DOHH2 (cell line): ENCODE data around the gene LRRIQ3.

Experiments used
- H3F3A ChIP-seq: fragments of 200-600 bp; sonication (generic), shearing (Covaris generic); 2 replicates; pipeline ENCODE4 v1.6.0; 2016; ENCODE audit warnings: antibody characterized with exemption, mild to moderate bottlenecking; ENCODE audit not compliant: control insufficient read depth, insufficient read depth
- H3K27ac ChIP-seq: fragments of 200-600 bp; sonication (generic); 2 replicates; pipeline ENCODE4 v1.5.1; 2014; ENCODE audit warnings: low read depth, mild to moderate bottlenecking, low read length, moderate library complexity
- H3K27me3 ChIP-seq: fragments of 200-600 bp; sonication (generic); 2 replicates; pipeline ENCODE4 v1.6.1; 2014; ENCODE audit warnings: mild to moderate bottlenecking, low read length, mixed read lengths; ENCODE audit not compliant: control insufficient read depth
- H3K36me3 ChIP-seq: fragments of 200-600 bp; sonication (generic); 2 replicates; pipeline ENCODE4 v1.6.1; 2014; ENCODE audit warnings: mild to moderate bottlenecking, low read length, moderate library complexity, mixed read lengths; ENCODE audit not compliant: control insufficient read depth
- H3K4me1 ChIP-seq: fragments of 200-600 bp; sonication (generic); 2 replicates; pipeline ENCODE4 v1.6.1; 2014; ENCODE audit warnings: mild to moderate bottlenecking, low read length, mixed read lengths; ENCODE audit not compliant: control insufficient read depth
- H3K4me2 ChIP-seq: fragments of 200-600 bp; sonication (generic); 2 replicates; pipeline ENCODE4 v1.6.0; 2014; ENCODE audit warnings: mild to moderate bottlenecking, low read length, moderate library complexity
- H3K4me3 ChIP-seq: fragments of 200-600 bp; sonication (generic); 2 replicates; pipeline ENCODE4 v1.5.1; 2014; ENCODE audit warnings: mild to moderate bottlenecking, low read length, mixed read lengths
- H3K79me2 ChIP-seq: fragments of 200-600 bp; sonication (generic); 2 replicates; pipeline ENCODE4 v1.6.1; 2014; ENCODE audit warnings: mild to moderate bottlenecking, low read length, mixed read lengths; ENCODE audit not compliant: control insufficient read depth
- H3K9me2 ChIP-seq: fragments of 200-600 bp; sonication (generic); replicated peaks from 2 replicates; pipeline ENCODE4 v1.6.1; 2014; ENCODE audit warnings: mild to moderate bottlenecking, low read length, mixed read lengths; ENCODE audit not compliant: control insufficient read depth
- H3K9me3 ChIP-seq: fragments of 200-600 bp; sonication (generic); 2 replicates; pipeline ENCODE4 v1.6.1; 2014; ENCODE audit warnings: antibody characterized with exemption, low read length, mixed read lengths; ENCODE audit not compliant: control insufficient read depth, insufficient read depth
- H4K20me1 ChIP-seq: fragments of 200-600 bp; sonication (generic); 2 replicates; pipeline ENCODE4 v1.6.0; 2014; ENCODE audit warnings: low read depth, mild to moderate bottlenecking, antibody characterized with exemption, low read length, moderate library complexity; ENCODE audit not compliant: control insufficient read depth, insufficient read depth
- CTCF ChIP-seq: fragments of 200-600 bp; sonication (generic); IDR thresholded peaks from one replicate; pipeline ENCODE4 v1.5.1; 2014; ENCODE audit warnings: antibody characterized with exemption, mild to moderate bottlenecking, low read depth, low read length; ENCODE audit not compliant: poor library complexity, severe bottlenecking
- EZH2phosphoT487 ChIP-seq: fragments of 200-600 bp; sonication (generic); IDR thresholded peaks from 2 replicates; pipeline ENCODE4 v1.6.1; 2017; ENCODE audit warnings: borderline replicate concordance, mild to moderate bottlenecking, antibody characterized with exemption, low read length, moderate library complexity, mixed read lengths

Gene LRRIQ3

GRCh38 chr1:74005533-74005932, 192.4 kb downstream of the LRRIQ3 start:
- no peak overlapping the region for H3K27ac ChIP-seq
- no peaks in the 10 kb centered on the region for H3K79me2 ChIP-seq
- no peak overlapping the region for H3K4me3 ChIP-seq
- H3K9me3 ChIP-seq: no peaks in the 10 kb centered on the region
- no peaks in the 10 kb centered on the region for H3K36me3 ChIP-seq
- no peak overlapping the region for H3K4me2 ChIP-seq
- H3K27me3 ChIP-seq: no peaks in the 10 kb centered on the region
- no peaks in the 10 kb centered on the region for H4K20me1 ChIP-seq
- TF ChIP-seq EZH2phosphoT487: no peak
- TF ChIP-seq CTCF: no peak
- H3F3A ChIP-seq: no peaks in the 10 kb centered on the region
- no peaks in the 10 kb centered on the region for H3K4me1 ChIP-seq
- H3K9me2 ChIP-seq: no peaks in the 10 kb centered on the region

GRCh38 chr1:74003806-74004205, 194.2 kb downstream of the LRRIQ3 start:
- no peaks in the 10 kb centered on the region for H3K9me3 ChIP-seq
- H3K79me2 ChIP-seq: no peaks in the 10 kb centered on the region
- no peak overlapping the region for H3K27ac ChIP-seq
- no peaks in the 10 kb centered on the region for H3K36me3 ChIP-seq
- H3K4me2 ChIP-seq: no peak overlapping the region
- TF ChIP-seq CTCF (no peak), EZH2phosphoT487 (no peak)
- H3K9me2 ChIP-seq: no peaks in the 10 kb centered on the region
- no peaks in the 10 kb centered on the region for H3F3A ChIP-seq
- no peak overlapping the region for H3K4me3 ChIP-seq
- H4K20me1 ChIP-seq: no peaks in the 10 kb centered on the region
- no peaks in the 10 kb centered on the region for H3K27me3 ChIP-seq
- H3K4me1 ChIP-seq: no peaks in the 10 kb centered on the region

GRCh38 chr1:73998348-73998959, 199.5 kb downstream of the LRRIQ3 start:
- no peaks in the 10 kb centered on the region for H3K4me1 ChIP-seq
- peak; percentile 31 for TF ChIP-seq CTCF
- TF ChIP-seq EZH2phosphoT487: no peak
- no peaks in the 10 kb centered on the region for H3F3A ChIP-seq
- no peaks in the 10 kb centered on the region for H3K27me3 ChIP-seq
- no peaks in the 10 kb centered on the region for H3K79me2 ChIP-seq
- H3K9me3 ChIP-seq: no peaks in the 10 kb centered on the region
- no peak overlapping the region for H3K4me2 ChIP-seq
- H3K27ac ChIP-seq: no peak overlapping the region
- H3K36me3 ChIP-seq: no peaks in the 10 kb centered on the region
- no peaks in the 10 kb centered on the region for H4K20me1 ChIP-seq
- no peak overlapping the region for H3K4me3 ChIP-seq
- H3K9me2 ChIP-seq: no peaks in the 10 kb centered on the region
